HCT116 (cell line): ENCODE measurements around the gene ADARB2.

Experiments used
- JUND ChIP-seq: IDR thresholded peaks from 2 replicates; pipeline ENCODE4 v1.6.1; 2012
- ZNF274 ChIP-seq: fragments of 200-500 bp; sonication (Bioruptor generic); IDR thresholded peaks from 2 replicates; pipeline ENCODE4 v1.6.1; 2014; ENCODE audit warnings: mild to moderate bottlenecking, low read depth, low read length, inconsistent platforms
- TF ChIP-seq, protein P1 (sequence below): IDR thresholded peaks from 2 replicates; pipeline ENCODE4 v1.6.1; 2012
- TF ChIP-seq, protein P2 (sequence below), 3 experiments: fragments of 200-600 bp in 1 of 3; sonication (generic) in 1 of 3; IDR thresholded peaks in 2 of 3; conservative IDR thresholded peaks in 1 of 3; 2 replicates each; pipeline ENCODE4 v1.5.1; 2012 to 2017; ENCODE audit warnings: low read depth in 2 of 3, low read length in 2 of 3, antibody characterized with exemption in 1 of 3, borderline replicate concordance in 1 of 3, control low read depth in 1 of 3, mild to moderate bottlenecking in 1 of 3, mixed read lengths in 1 of 3, mixed run types in 1 of 3, moderate library complexity in 1 of 3; ENCODE audit not compliant: insufficient read depth in 1 of 3

DNA sequence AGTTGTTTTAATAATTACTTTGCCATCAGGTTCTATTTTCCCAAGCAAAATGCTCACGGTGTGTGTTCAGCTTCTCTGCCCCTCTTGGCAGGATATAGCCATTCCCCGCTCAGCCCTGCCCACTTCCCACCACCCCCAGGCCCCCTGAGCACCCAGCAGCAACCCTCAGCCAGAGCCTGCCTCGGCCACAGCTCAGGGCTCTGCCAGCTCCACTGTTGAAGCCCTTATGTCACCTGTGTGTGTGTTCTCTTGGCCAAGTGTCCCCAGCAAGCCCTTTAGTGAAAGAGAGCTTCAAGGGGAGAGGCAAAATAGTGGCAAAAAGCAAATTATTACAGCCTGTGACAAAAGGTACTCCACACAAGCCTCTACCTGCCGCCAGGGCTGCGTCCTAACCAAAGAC, 275.3 kb downstream of the ADARB2 start:
- TF ChIP-seq, protein P1, sequence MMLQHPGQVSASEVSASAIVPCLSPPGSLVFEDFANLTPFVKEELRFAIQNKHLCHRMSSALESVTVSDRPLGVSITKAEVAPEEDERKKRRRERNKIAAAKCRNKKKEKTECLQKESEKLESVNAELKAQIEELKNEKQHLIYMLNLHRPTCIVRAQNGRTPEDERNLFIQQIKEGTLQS, result no peak
- TF ChIP-seq, protein P2, sequence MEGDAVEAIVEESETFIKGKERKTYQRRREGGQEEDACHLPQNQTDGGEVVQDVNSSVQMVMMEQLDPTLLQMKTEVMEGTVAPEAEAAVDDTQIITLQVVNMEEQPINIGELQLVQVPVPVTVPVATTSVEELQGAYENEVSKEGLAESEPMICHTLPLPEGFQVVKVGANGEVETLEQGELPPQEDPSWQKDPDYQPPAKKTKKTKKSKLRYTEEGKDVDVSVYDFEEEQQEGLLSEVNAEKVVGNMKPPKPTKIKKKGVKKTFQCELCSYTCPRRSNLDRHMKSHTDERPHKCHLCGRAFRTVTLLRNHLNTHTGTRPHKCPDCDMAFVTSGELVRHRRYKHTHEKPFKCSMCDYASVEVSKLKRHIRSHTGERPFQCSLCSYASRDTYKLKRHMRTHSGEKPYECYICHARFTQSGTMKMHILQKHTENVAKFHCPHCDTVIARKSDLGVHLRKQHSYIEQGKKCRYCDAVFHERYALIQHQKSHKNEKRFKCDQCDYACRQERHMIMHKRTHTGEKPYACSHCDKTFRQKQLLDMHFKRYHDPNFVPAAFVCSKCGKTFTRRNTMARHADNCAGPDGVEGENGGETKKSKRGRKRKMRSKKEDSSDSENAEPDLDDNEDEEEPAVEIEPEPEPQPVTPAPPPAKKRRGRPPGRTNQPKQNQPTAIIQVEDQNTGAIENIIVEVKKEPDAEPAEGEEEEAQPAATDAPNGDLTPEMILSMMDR (IDR thresholded peaks at IDR 0.05 in 2 of 3, conservative IDR thresholded peaks at IDR 0.05 in 1 of 3; ENCODE audit: borderline replicate concordance in 1 of 3, insufficient read depth in 1 of 3, low read depth in 2 of 3, low read length in 2 of 3), result no peak
- TF ChIP-seq ZNF274, result no peak
- TF ChIP-seq JUND, result no peak
